WTC11 (cell line): ENCODE measurements around the gene SERTAD1. TPM values are rescaled to one million over a fixed set of nuclear protein-coding genes. Genes with fewer than 3 reads are reported as not detected.

Experiments
- ATAC-seq: fragments of 200-7000 bp; cut with Tn5 transposase; 2 replicates; pipeline ENCODE4 v1.10.0; 2021; ENCODE audit warnings: mild to moderate bottlenecking, moderate library complexity
- CTCF ChIA-PET: fragments of 300-600 bp; sonication (Branson Sonifier 250); formaldehyde crosslinking; loops from one replicate; lab custom pipeline; 2021; ENCODE audit warnings: antibody characterized with exemption; lab: Charles Lee
- POLR2A ChIA-PET: fragments of 350-600 bp; sonication (Branson Sonifier 250); formaldehyde crosslinking; loops from one replicate; lab custom pipeline; 2021; ENCODE audit warnings: antibody characterized with exemption; lab: Charles Lee
- DNase-seq: peaks from one replicate; pipeline ENCODE4 v3.0.0; 2021; ENCODE audit warnings: low spot score
- H3K27ac Mint-ChIP-seq: 2 replicates; pipeline ENCODE4 v1.8.0; 2021; ENCODE audit warnings: mixed read lengths
- H3K27me3 Mint-ChIP-seq: 2 replicates; pipeline ENCODE4 v1.8.0; 2021; ENCODE audit warnings: low read depth, mild to moderate bottlenecking, moderate library complexity, mixed read lengths
- H3K36me3 Mint-ChIP-seq: 2 replicates; pipeline ENCODE4 v1.8.0; 2021; ENCODE audit warnings: mixed read lengths
- H3K4me1 Mint-ChIP-seq: 2 replicates; pipeline ENCODE4 v1.8.0; 2022; ENCODE audit warnings: mixed read lengths
- H3K4me3 Mint-ChIP-seq: 2 replicates; pipeline ENCODE4 v1.8.0; 2021; ENCODE audit warnings: mild to moderate bottlenecking, moderate library complexity, mixed read lengths
- H3K9me3 Mint-ChIP-seq: 2 replicates; pipeline ENCODE4 v1.8.0; 2021; ENCODE audit warnings: mixed read lengths
- ATF2 ChIP-seq: sonication (generic); formaldehyde crosslinking; IDR thresholded peaks from 2 replicates; pipeline ENCODE4 v1.8.1; 2022; ENCODE audit warnings: low read depth, missing genetic modification reagents, borderline replicate concordance
- ATF3 ChIP-seq: sonication (generic); formaldehyde crosslinking; conservative IDR thresholded peaks from 2 replicates; pipeline ENCODE4 v1.8.1; 2022; ENCODE audit warnings: mild to moderate bottlenecking, missing genetic modification reagents
- FOXP1 ChIP-seq: sonication (generic); formaldehyde crosslinking; IDR thresholded peaks from 2 replicates; pipeline ENCODE4 v1.8.0; 2022; ENCODE audit warnings: missing genetic modification reagents, mild to moderate bottlenecking, moderate library complexity, borderline replicate concordance
- GTF2I ChIP-seq: fragments of 250-450 bp; sonication (Bioruptor Pico); conservative IDR thresholded peaks from 2 replicates; pipeline ENCODE4 v1.4.0; 2021; ENCODE audit warnings: mild to moderate bottlenecking
- IRF2 ChIP-seq: sonication (generic); formaldehyde crosslinking; IDR thresholded peaks from 2 replicates; pipeline ENCODE4 v1.8.0; 2022; ENCODE audit warnings: low read depth, missing genetic modification reagents, borderline replicate concordance
- MXD4 ChIP-seq: fragments of 250-450 bp; sonication (Bioruptor Pico); IDR thresholded peaks from 2 replicates; pipeline ENCODE4 v1.8.0; 2021; ENCODE audit warnings: mild to moderate bottlenecking, moderate library complexity, borderline replicate concordance
- NFYB ChIP-seq: sonication (generic); formaldehyde crosslinking; conservative IDR thresholded peaks from 2 replicates; pipeline ENCODE4 v1.8.0; 2022; ENCODE audit warnings: low read depth, missing genetic modification reagents
- NR1H2 ChIP-seq: sonication (generic); formaldehyde crosslinking; IDR thresholded peaks from 2 replicates; pipeline ENCODE4 v1.9.0; 2021; ENCODE audit warnings: mild to moderate bottlenecking, moderate library complexity, missing genetic modification reagents
- USF1 ChIP-seq: sonication (generic); formaldehyde crosslinking; IDR thresholded peaks from 2 replicates; pipeline ENCODE4 v1.8.0; 2022; ENCODE audit warnings: mild to moderate bottlenecking, missing genetic modification reagents
- ZBTB21 ChIP-seq: sonication (generic); formaldehyde crosslinking; IDR thresholded peaks from 2 replicates; pipeline ENCODE4 v1.8.1; 2023; ENCODE audit warnings: mild to moderate bottlenecking, missing genetic modification reagents, borderline replicate concordance
- ZBTB43 ChIP-seq: sonication (generic); formaldehyde crosslinking; IDR thresholded peaks from 2 replicates; pipeline ENCODE4 v1.8.1; 2023; ENCODE audit warnings: mild to moderate bottlenecking, missing genetic modification reagents
- ZNF423 ChIP-seq: fragments of 250-450 bp; sonication (Bioruptor Pico); IDR thresholded peaks from 2 replicates; pipeline ENCODE4 v2.1.2; 2022; ENCODE audit warnings: mild to moderate bottlenecking, moderate library complexity
- ZNF512 ChIP-seq: sonication (generic); formaldehyde crosslinking; IDR thresholded peaks from 2 replicates; pipeline ENCODE4 v1.8.1; 2022; ENCODE audit warnings: missing genetic modification reagents, borderline replicate concordance
- ZNF532 ChIP-seq: fragments of 250-450 bp; sonication (Bioruptor Pico); IDR thresholded peaks from 2 replicates; pipeline ENCODE4 v1.9.0; 2021; ENCODE audit warnings: mild to moderate bottlenecking, borderline replicate concordance
- ZSCAN18 ChIP-seq: fragments of 250-450 bp; sonication (Bioruptor Pico); IDR thresholded peaks from 2 replicates; pipeline ENCODE4 v2.1.2; 2022; ENCODE audit warnings: mild to moderate bottlenecking, moderate library complexity
- total RNA-seq: library from RNA; stranded (reverse); gene quantifications from 3 replicates; pipeline ENCODE4 v1.2.3, GENCODE V29; 2021

The SERTAD1 gene
- total RNA-seq, 1 experiment from 2014 or later = 6.8 TPM

- no peak for TF ChIP-seq ZSCAN18 (CRISPR knock-in tag)
These were observed 32.8 kb downstream of the SERTAD1 start (continued) for GRCh38 chr19:40392894-40393517.

GRCh38 chr19:40392123-40392522, 33.7 kb downstream of the SERTAD1 start:
- no peak for DNase-seq
- no peak for ATAC-seq
- TF ChIP-seq ATF3 (CRISPR knock-in tag) (no peak), ZNF532 (CRISPR knock-in tag) (no peak), MXD4 (CRISPR knock-in tag) (no peak), ATF2 (no peak), FOXP1 (CRISPR knock-in tag) (no peak), ZBTB21 (CRISPR knock-in tag) (no peak), ZNF512 (CRISPR knock-in tag) (no peak), USF1 (CRISPR knock-in tag) (no peak), ZBTB43 (CRISPR knock-in tag) (no peak), IRF2 (CRISPR knock-in tag) (no peak), NFYB (CRISPR knock-in tag) (no peak), GTF2I (CRISPR knock-in tag) (no peak), NR1H2 (no peak), ZNF423 (CRISPR knock-in tag) (no peak)
- H3K27me3 Mint-ChIP-seq = peaks cover 8% of the 10 kb centered on the region
- ChIA-PET POLR2A (no interaction called here), CTCF (no interaction called here)
- H3K27ac Mint-ChIP-seq = no peak overlapping the region
- H3K4me3 Mint-ChIP-seq = no peak overlapping the region
- H3K36me3 Mint-ChIP-seq = no peaks in the 10 kb centered on the region
- no peaks in the 10 kb centered on the region for H3K9me3 Mint-ChIP-seq
- peaks cover 4% of the 10 kb centered on the region; the same call in 1 of the 2 replicates for H3K4me1 Mint-ChIP-seq
